ENCODE measurements around the gene FAM47B.

FAM47B gene

DNA sequence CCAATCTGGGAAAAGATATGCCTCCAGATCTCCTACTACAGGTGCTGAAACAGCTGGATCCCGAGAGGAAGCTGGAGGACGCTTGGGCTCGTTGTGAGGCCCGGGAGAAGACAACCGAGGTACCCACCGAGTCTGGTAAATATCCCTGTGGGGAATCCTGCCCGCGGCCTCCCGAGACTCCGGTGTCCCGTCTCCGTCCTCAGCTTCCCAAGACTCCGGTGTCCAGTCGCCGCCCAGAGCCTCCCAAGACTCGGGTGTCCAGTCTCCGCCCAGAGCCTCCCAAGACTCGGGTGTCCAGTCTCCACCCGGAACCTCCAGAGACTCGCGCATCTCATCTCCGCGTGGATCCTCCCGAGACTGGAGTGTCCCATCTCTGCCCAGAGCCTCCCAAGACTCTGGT lies 639 bp downstream of the FAM47B start:
- no peak overlapping the region for H3K27ac ChIP-seq
- no peaks in the 10 kb centered on the region for H3K27me3 ChIP-seq
- TF ChIP-seq, protein P1, sequence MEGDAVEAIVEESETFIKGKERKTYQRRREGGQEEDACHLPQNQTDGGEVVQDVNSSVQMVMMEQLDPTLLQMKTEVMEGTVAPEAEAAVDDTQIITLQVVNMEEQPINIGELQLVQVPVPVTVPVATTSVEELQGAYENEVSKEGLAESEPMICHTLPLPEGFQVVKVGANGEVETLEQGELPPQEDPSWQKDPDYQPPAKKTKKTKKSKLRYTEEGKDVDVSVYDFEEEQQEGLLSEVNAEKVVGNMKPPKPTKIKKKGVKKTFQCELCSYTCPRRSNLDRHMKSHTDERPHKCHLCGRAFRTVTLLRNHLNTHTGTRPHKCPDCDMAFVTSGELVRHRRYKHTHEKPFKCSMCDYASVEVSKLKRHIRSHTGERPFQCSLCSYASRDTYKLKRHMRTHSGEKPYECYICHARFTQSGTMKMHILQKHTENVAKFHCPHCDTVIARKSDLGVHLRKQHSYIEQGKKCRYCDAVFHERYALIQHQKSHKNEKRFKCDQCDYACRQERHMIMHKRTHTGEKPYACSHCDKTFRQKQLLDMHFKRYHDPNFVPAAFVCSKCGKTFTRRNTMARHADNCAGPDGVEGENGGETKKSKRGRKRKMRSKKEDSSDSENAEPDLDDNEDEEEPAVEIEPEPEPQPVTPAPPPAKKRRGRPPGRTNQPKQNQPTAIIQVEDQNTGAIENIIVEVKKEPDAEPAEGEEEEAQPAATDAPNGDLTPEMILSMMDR (IDR thresholded peaks at IDR 0.05): no peak
- H3K4me1 ChIP-seq (ENCODE audit: control insufficient read depth in 1 of 2, insufficient read depth in 1 of 2, low read depth in 1 of 2, low read length in 1 of 2): no peaks in the 10 kb centered on the region
- H3K4me3 ChIP-seq (ENCODE audit: low read depth in 1 of 2, low read length in 1 of 2): no peak overlapping the region
- no peaks in the 10 kb centered on the region for H3K9me3 ChIP-seq
- H3K36me3 ChIP-seq: no peaks in the 10 kb centered on the region

DNA sequence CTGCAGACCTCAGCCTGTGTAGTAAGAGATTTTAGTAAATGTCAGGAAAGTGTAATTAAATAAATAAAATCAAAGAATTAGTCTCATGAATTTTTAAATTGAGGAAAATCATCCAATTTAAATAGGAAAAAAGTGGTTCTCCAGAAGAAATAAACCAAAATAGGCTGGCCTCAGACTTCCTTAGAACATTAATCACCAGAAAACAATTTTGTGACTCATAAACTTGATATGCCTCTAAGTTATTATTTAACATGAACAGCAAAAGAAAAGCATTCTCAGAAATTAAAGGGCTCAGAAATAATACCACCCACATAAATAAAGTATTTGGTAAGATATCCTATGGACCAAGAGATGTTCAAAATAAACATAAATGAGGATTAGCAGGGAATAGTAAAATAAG lies 14.3 kb downstream of the FAM47B start:
- H3K27ac ChIP-seq: no peak overlapping the region
- TF ChIP-seq, protein P1 (IDR thresholded peaks at IDR 0.05): no peak

DNA sequence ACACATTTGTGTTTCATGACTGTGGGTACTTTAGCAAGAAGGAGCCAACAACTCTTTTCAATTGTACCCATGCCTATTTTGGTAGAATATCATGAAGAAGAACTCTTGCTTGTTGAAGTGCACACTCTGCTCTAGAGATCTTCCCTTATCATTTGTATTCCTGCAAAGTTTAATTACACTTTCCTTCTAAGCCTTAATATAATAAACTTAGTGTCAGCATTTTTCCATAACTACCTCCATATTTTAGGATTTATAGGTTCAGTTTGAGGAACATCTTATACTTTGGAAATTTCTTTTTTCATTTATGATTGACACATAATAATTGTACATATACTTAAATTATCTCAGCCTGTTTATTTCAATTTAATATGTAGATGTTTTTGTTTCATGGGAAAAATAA lies 19.1 kb downstream of the FAM47B start:
- TF ChIP-seq, protein P1 (IDR thresholded peaks at IDR 0.05): no peak
- Histone ChIP-seq H3K4me1 (ENCODE audit: control insufficient read depth in 1 of 2, insufficient read depth in 1 of 2, low read depth in 1 of 2, low read length in 1 of 2) (no peaks in the 10 kb centered on the region), H3K9me3 (no peaks in the 10 kb centered on the region), H3K27me3 (no peaks in the 10 kb centered on the region), H3K36me3 (no peaks in the 10 kb centered on the region), H3K4me3 (ENCODE audit: low read depth in 1 of 2, low read length in 1 of 2) (no peak overlapping the region), H3K27ac (no peak overlapping the region)

More for the DNA sequence above, 14.3 kb downstream of the FAM47B start:
- Histone ChIP-seq H3K9me3 (no peaks in the 10 kb centered on the region), H3K4me3 (ENCODE audit: low read depth in 1 of 2, low read length in 1 of 2) (no peak overlapping the region), H3K36me3 (no peaks in the 10 kb centered on the region), H3K27me3 (no peaks in the 10 kb centered on the region), H3K4me1 (ENCODE audit: control insufficient read depth in 1 of 2, insufficient read depth in 1 of 2, low read depth in 1 of 2, low read length in 1 of 2) (no peaks in the 10 kb centered on the region)

DNA sequence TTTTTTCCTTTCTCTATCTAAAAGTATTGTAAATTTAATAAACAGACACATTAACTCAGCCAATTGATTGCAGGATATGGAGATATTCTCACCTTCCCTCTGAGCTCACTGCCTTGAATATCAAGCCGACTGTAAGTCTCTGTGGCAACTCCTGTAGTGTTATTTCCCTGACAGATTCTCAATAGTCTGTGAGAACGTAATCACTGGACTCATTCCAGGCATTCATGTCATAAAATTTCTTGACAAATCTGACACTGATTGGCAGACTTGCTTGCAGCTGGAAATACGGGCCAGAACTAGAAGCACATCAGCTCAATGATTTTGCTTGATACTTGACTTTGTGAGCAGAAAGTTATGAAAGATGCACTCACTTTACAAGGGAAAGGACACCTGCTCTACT lies 29.6 kb downstream of the FAM47B start:
- Histone ChIP-seq H3K4me3 (ENCODE audit: low read depth in 1 of 2, low read length in 1 of 2) (no peak overlapping the region), H3K36me3 (no peaks in the 10 kb centered on the region), H3K27me3 (no peaks in the 10 kb centered on the region), H3K4me1 (ENCODE audit: control insufficient read depth in 1 of 2, insufficient read depth in 1 of 2, low read depth in 1 of 2, low read length in 1 of 2) (no peaks in the 10 kb centered on the region), H3K9me3 (no peaks in the 10 kb centered on the region), H3K27ac (no peak overlapping the region)
- TF ChIP-seq, protein P1 (IDR thresholded peaks at IDR 0.05): no peak

DNA sequence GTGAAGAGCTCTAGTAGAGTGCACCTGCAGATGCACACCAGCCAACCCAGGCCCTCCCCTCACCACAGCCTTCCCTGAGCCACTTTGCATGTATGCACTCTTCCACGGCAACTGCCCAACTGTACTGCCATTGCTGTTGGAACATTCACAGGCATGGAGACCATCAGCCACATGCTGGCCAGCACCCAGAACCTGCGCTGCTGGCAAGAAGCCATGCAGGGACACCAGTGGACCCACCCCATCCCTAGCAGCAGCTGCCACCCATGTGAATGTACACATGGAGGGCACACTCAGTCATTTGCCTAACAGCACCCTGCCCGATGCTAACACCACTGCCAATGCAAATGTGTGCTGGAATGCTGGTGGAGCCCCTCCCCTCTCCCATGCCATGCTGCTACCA lies 35.6 kb downstream of the FAM47B start:
- no peaks in the 10 kb centered on the region for H3K36me3 ChIP-seq
- no peak overlapping the region for H3K27ac ChIP-seq
- no peak overlapping the region for H3K4me3 ChIP-seq (ENCODE audit: low read depth in 1 of 2, low read length in 1 of 2)
- TF ChIP-seq, protein P1 (IDR thresholded peaks at IDR 0.05): no peak
- no peaks in the 10 kb centered on the region for H3K4me1 ChIP-seq (ENCODE audit: control insufficient read depth in 1 of 2, insufficient read depth in 1 of 2, low read depth in 1 of 2, low read length in 1 of 2)
- H3K27me3 ChIP-seq: no peaks in the 10 kb centered on the region
- H3K9me3 ChIP-seq: no peaks in the 10 kb centered on the region

DNA sequence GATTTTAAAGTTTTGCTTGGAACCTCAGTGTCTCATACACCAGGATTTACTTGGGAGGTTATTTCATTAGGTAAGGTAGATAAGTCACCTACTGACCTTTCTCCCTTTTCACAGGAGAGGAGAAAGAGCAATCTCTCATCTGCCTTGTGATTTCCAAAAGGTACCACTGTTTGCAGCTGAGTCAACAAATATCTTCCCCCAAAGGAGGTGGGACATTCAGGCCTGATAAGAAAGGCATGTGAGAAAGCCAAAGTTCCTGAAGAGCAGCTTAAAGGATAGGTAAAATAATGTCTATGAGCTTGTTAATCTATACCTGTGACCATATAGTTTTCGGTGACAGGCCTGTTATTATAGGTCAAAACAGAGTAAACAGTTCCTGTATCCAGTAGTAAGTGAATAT lies 45.0 kb downstream of the FAM47B start:
- Histone ChIP-seq H3K27me3 (no peaks in the 10 kb centered on the region), H3K4me3 (ENCODE audit: low read depth in 1 of 2, low read length in 1 of 2) (no peak overlapping the region), H3K4me1 (ENCODE audit: control insufficient read depth in 1 of 2, insufficient read depth in 1 of 2, low read depth in 1 of 2, low read length in 1 of 2) (no peaks in the 10 kb centered on the region), H3K9me3 (no peaks in the 10 kb centered on the region), H3K27ac (no peak overlapping the region), H3K36me3 (no peaks in the 10 kb centered on the region)
- TF ChIP-seq, protein P1 (IDR thresholded peaks at IDR 0.05): no peak
